ENCODE results near the gene CACFD1. TPM values are rescaled to one million over a fixed set of nuclear protein-coding genes. Genes with fewer than 3 reads are reported as not detected.

The CACFD1 gene
- 3.1 to 4.8 TPM (median 4.4 TPM) in 5 replicates for total RNA-seq (2022; extraction: Qiagen RNA extraction; ENCODE audit: low read depth)

GRCh38 chr9:133459476-133460404, at the start of gene CACFD1:
CACFD1 (plus strand) TSS chr9:133459978; CDS start chr9:133460067, 89 bp downstream.

GRCh38 chr9:133417541-133418461, 42.0 kb upstream of the CACFD1 start, which contains the start of gene REXO4:
REXO4 (minus strand) TSS chr9:133418010; CDS start chr9:133417844, 166 bp downstream.

GRCh38 chr9:133421615-133422542, 37.9 kb upstream of the CACFD1 start, which contains the start of gene ADAMTS13:
ADAMTS13 (plus strand) TSS chr9:133422367; CDS start chr9:133422444, 77 bp downstream.

GRCh38 chr9:133478851-133479711, 19.3 kb downstream of the CACFD1 start, which contains the start of gene SLC2A6:
SLC2A6 (minus strand) TSS chr9:133479099; CDS start chr9:133479059, 40 bp downstream.

Other genes starting within 250 kb of the CACFD1 start
- not detected in 5 replicates for gene ABO, start 184.8 kb upstream of the CACFD1 start, total RNA-seq (2022; extraction: Qiagen RNA extraction; ENCODE audit: low read depth)
- 19.9 to 33.2 TPM (median 29.0 TPM) in 5 replicates for gene SURF6, start 123.8 kb upstream of the CACFD1 start, total RNA-seq (2022; extraction: Qiagen RNA extraction; ENCODE audit: low read depth)
- gene MED22, start 111.8 kb upstream of the CACFD1 start, total RNA-seq (2022; extraction: Qiagen RNA extraction; ENCODE audit: low read depth), result 21.7 to 33.3 TPM (median 28.9 TPM) in 5 replicates
- gene RPL7A, start 111.8 kb upstream of the CACFD1 start, total RNA-seq (2022; extraction: Qiagen RNA extraction; ENCODE audit: low read depth), result 3,299 to 3,689 TPM (median 3,392 TPM) in 5 replicates
- gene SURF1, start 103.5 kb upstream of the CACFD1 start, total RNA-seq (2022; extraction: Qiagen RNA extraction; ENCODE audit: low read depth), result 35.5 to 51.0 TPM (median 42.0 TPM) in 5 replicates
- 36.9 to 58.0 TPM (median 48.7 TPM) in 5 replicates for gene SURF2, start 103.4 kb upstream of the CACFD1 start, total RNA-seq (2022; extraction: Qiagen RNA extraction; ENCODE audit: low read depth)
- 177 to 208 TPM (median 200 TPM) in 5 replicates for gene SURF4, start 83.9 kb upstream of the CACFD1 start, total RNA-seq (2022; extraction: Qiagen RNA extraction; ENCODE audit: low read depth)
- 0.08 to 1.4 TPM (median 0.67 TPM) in 5 replicates for gene STKLD1, start 83.6 kb upstream of the CACFD1 start, total RNA-seq (2022; extraction: Qiagen RNA extraction; ENCODE audit: low read depth)
- 34.3 to 40.3 TPM (median 36.9 TPM) in 5 replicates for gene REXO4, start 42.0 kb upstream of the CACFD1 start, total RNA-seq (2022; extraction: Qiagen RNA extraction; ENCODE audit: low read depth)
- gene ADAMTS13, start 37.6 kb upstream of the CACFD1 start, total RNA-seq (2022; extraction: Qiagen RNA extraction; ENCODE audit: low read depth), result 0.33 to 0.97 TPM (median 0.46 TPM) in 5 replicates
- gene SLC2A6, start 19.1 kb downstream of the CACFD1 start, total RNA-seq (2022; extraction: Qiagen RNA extraction; ENCODE audit: low read depth), result 14.5 to 24.2 TPM (median 20.4 TPM) in 5 replicates
- gene MYMK, start 65.0 kb downstream of the CACFD1 start, total RNA-seq (2022; extraction: Qiagen RNA extraction; ENCODE audit: low read depth), result not detected in 5 replicates
- not detected in 5 replicates for gene ADAMTSL2, start 74.7 kb downstream of the CACFD1 start, total RNA-seq (2022; extraction: Qiagen RNA extraction; ENCODE audit: low read depth)
- gene FAM163B, start 149.4 kb downstream of the CACFD1 start, total RNA-seq (2022; extraction: Qiagen RNA extraction; ENCODE audit: low read depth), result not detected in 5 replicates
- not detected in 5 replicates for gene DBH, start 176.4 kb downstream of the CACFD1 start, total RNA-seq (2022; extraction: Qiagen RNA extraction; ENCODE audit: low read depth)